Esophagus muscularis mucosa (tissue), 4 donors: Measurements from ENCODE around the gene GNAO1. TPM values are rescaled to one million over a fixed set of nuclear protein-coding genes. Genes with fewer than 3 reads are reported as not detected.
A peak's percentile ranks its signal among the peaks of the same experiment; 100 is the strongest.

Experiments
- DNase-seq: peaks from one replicate; pipeline ENCODE4 v3.0.0-alpha.2; 2017; ENCODE audit errors: extremely low spot score
- H3K27ac ChIP-seq, 4 donors: fragments of 200-600 bp; sonication (generic); replicated peaks in 1 of 4; 1 replicate in 3 of 4; 2 replicates in 1 of 4; pipeline ENCODE4 v1.5.1; 2016 to 2019; ENCODE audit warnings: mild to moderate bottlenecking in 1 of 4
- H3K27me3 ChIP-seq, 4 donors: fragments of 200-600 bp; sonication (generic); one replicate each; pipeline versions ENCODE4 v1.5.1 to v1.6.0; 2016 to 2019
- H3K36me3 ChIP-seq, 4 donors: fragments of 200-600 bp; sonication (generic); one replicate each; pipeline ENCODE4 v1.5.1; 2016 to 2019
- H3K4me1 ChIP-seq, 4 donors: fragments of 200-600 bp; sonication (generic); one replicate each; pipeline ENCODE4 v1.5.1; 2016 to 2019
- H3K4me3 ChIP-seq, 4 donors: fragments of 200-600 bp; sonication (generic); 1 replicate in 2 of 4; 2 replicates in 2 of 4; pipeline ENCODE4 v1.5.1; 2016 to 2019; ENCODE audit warnings: mild to moderate bottlenecking in 4 of 4, moderate library complexity in 1 of 4
- H3K9me3 ChIP-seq, 4 donors: fragments of 200-600 bp; sonication (generic); 1 replicate in 3 of 4; 2 replicates in 1 of 4; pipeline ENCODE4 v1.5.1; 2016 to 2019
- EP300 ChIP-seq: sonication (generic); formaldehyde crosslinking; IDR thresholded peaks from one replicate; pipeline ENCODE4 v1.6.1; 2017; ENCODE audit warnings: antibody characterized with exemption
- POLR2A ChIP-seq: fragments of 450-650 bp; IDR thresholded peaks from one replicate; pipeline ENCODE4 v1.6.1; 2017; ENCODE audit warnings: antibody characterized with exemption, moderate library complexity, mild to moderate bottlenecking, low read depth
- POLR2AphosphoS5 ChIP-seq, 2 donors: sonication (generic); formaldehyde crosslinking; IDR thresholded peaks; one replicate each; pipeline ENCODE4 v1.6.1; 2017; ENCODE audit warnings: antibody characterized with exemption in 2 of 2
- WGBS: methylation state at CpG from one replicate; pipeline ENCODE4 v1.1.5; 2018; 5-methylcytosine and 5-hydroxymethylcytosine counted together
- intact Hi-C: fragments of 100-400 bp; cut with DNase I; formaldehyde crosslinking; loops from one replicate; pipeline ENCODE4 v1.15.1; 2023
- total RNA-seq, 4 donors: library from RNA; depleted of rRNA; stranded (reverse); fragments of >200 nt; gene quantifications; one replicate each; pipeline versions ENCODE4 v1.1.0 to v1.2.1, GENCODE V29; 2016
- TF ChIP-seq, protein P1 (sequence below), 3 experiments: fragments of 200-600 bp in 2 of 3; fragments of 450-650 bp in 1 of 3; sonication (generic) in 2 of 3; IDR thresholded peaks; one replicate each; pipeline ENCODE4 v1.5.1; 2017 to 2019; ENCODE audit warnings: antibody characterized with exemption in 3 of 3, mild to moderate bottlenecking in 2 of 3, moderate library complexity in 1 of 3

GNAO1 gene
- total RNA-seq, 4 donors from 2014 or later, result 2.1 to 6.8 (median 3.3) TPM

DNA sequence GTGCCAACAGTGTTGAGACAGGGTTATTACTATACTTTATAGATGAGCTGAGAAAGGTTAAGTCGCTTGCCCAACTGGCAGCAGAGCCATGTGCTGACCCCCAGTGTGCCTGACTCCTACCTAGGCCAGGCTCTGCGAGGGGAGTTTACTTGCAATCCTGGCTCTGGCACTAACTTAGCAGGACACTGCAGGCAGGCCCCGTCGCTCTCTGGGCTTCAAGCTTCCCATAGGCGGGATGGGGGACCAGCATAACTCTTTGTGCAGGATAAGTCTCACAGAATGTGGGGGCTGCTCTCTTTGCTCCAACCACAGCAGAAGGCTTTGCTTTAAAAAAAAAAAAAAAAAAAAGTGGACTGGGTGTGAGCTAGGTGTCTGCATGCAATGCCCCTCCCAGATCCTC lies 102.7 kb downstream of the GNAO1 start:
- Histone ChIP-seq H3K27ac (no peak overlapping the region), H3K4me1 (peaks cover 11 to 31% (median 30%) of the 10 kb centered on the region in 4 donors), H3K36me3 (no peaks in the 10 kb centered on the region), H3K4me3 (no peak overlapping the region), H3K27me3 (no peaks in the 10 kb centered on the region), H3K9me3 (no peaks in the 10 kb centered on the region)
- no peak for DNase-seq
- intact Hi-C loops, result no loop called here
- 90% methylated on average over 5 of the region's 5 CpGs for WGBS
- TF ChIP-seq POLR2AphosphoS5 (IDR thresholded peaks at IDR 0.05), result no peak
- no peak for TF ChIP-seq EP300
- TF ChIP-seq POLR2A, result no peak
- TF ChIP-seq, protein P1, sequence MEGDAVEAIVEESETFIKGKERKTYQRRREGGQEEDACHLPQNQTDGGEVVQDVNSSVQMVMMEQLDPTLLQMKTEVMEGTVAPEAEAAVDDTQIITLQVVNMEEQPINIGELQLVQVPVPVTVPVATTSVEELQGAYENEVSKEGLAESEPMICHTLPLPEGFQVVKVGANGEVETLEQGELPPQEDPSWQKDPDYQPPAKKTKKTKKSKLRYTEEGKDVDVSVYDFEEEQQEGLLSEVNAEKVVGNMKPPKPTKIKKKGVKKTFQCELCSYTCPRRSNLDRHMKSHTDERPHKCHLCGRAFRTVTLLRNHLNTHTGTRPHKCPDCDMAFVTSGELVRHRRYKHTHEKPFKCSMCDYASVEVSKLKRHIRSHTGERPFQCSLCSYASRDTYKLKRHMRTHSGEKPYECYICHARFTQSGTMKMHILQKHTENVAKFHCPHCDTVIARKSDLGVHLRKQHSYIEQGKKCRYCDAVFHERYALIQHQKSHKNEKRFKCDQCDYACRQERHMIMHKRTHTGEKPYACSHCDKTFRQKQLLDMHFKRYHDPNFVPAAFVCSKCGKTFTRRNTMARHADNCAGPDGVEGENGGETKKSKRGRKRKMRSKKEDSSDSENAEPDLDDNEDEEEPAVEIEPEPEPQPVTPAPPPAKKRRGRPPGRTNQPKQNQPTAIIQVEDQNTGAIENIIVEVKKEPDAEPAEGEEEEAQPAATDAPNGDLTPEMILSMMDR (IDR thresholded peaks at IDR 0.05), result no peak

DNA sequence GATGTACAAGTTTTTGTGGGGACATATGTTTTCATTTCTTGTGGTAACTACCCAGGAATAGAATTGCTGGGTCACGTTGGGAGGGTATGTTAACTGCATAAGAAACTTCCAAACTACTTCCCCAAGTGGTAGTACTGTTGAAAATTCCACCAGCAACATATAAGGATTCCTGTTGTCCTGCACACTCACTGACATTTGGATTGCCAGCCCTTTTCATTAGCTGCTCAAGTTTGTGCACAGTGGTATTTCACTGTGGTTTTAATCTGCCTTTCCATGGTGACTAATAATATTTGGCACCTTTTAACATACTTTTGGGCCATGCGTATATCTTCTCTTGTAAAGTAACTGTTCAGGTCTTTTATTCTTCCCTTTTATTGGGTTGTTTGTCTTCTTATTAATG lies 103.3 kb downstream of the GNAO1 start:
- no peaks in the 10 kb centered on the region for H3K27me3 ChIP-seq
- peaks cover 11 to 36% (median 36%) of the 10 kb centered on the region in 4 donors for H3K4me1 ChIP-seq
- TF ChIP-seq, protein P1 (IDR thresholded peaks at IDR 0.05), result no peak
- TF ChIP-seq POLR2AphosphoS5 (IDR thresholded peaks at IDR 0.05) (no peak), POLR2A (no peak), EP300 (no peak)
- WGBS, result 34% methylated on average over 2 of the region's 2 CpGs
- peak overlapping the region in 1 of 4 donors; percentile 32 for H3K27ac ChIP-seq
- no peaks in the 10 kb centered on the region for H3K36me3 ChIP-seq
- H3K9me3 ChIP-seq, result no peaks in the 10 kb centered on the region
- DNase-seq, result no peak
- intact Hi-C loops, result no loop called here
- no peak overlapping the region for H3K4me3 ChIP-seq

DNA sequence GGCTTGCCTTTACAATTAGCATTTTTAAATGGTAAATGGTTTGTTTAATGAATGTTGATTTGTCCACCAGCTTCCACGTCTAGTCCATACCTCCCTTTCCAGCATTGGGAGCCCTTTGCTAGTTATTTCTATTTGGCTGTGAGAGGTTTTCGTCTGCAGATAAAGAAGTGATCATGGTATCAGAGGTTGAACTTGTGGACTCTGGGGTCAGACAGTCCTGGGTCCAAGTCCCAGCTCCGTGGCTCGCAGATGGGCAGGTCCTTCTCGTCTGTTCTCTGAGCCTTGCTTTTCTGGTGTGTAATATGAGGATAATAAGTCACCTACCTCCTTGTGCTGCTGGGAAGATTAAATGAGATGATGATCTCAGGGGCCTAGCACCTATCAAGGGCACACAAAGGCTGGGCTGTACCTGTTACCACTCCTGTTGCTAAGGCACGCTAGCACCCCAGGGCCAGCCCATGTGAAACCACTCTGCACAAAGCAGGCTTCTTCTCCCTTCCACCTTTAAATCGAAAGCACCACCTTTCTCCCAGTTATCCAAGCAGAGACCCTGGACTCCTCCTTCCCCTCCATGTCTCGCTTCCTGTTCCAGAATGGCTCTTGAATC lies 103.9 kb downstream of the GNAO1 start:
- no peaks in the 10 kb centered on the region for H3K27me3 ChIP-seq
- H3K27ac ChIP-seq, result peak overlapping the region in 1 of 4 donors; percentile 32
- no peaks in the 10 kb centered on the region for H3K36me3 ChIP-seq
- no peaks in the 10 kb centered on the region for H3K9me3 ChIP-seq
- peaks cover 11 to 39% (median 36%) of the 10 kb centered on the region in 4 donors for H3K4me1 ChIP-seq
- no peak overlapping the region for H3K4me3 ChIP-seq
- intact Hi-C loops, result no loop called here
- TF ChIP-seq EP300 (no peak), POLR2AphosphoS5 (IDR thresholded peaks at IDR 0.05) (no peak), POLR2A (no peak)
- TF ChIP-seq, protein P1 (IDR thresholded peaks at IDR 0.05), result no peak
- WGBS, result 82% methylated on average over 8 of the region's 8 CpGs
- no peak for DNase-seq

DNA sequence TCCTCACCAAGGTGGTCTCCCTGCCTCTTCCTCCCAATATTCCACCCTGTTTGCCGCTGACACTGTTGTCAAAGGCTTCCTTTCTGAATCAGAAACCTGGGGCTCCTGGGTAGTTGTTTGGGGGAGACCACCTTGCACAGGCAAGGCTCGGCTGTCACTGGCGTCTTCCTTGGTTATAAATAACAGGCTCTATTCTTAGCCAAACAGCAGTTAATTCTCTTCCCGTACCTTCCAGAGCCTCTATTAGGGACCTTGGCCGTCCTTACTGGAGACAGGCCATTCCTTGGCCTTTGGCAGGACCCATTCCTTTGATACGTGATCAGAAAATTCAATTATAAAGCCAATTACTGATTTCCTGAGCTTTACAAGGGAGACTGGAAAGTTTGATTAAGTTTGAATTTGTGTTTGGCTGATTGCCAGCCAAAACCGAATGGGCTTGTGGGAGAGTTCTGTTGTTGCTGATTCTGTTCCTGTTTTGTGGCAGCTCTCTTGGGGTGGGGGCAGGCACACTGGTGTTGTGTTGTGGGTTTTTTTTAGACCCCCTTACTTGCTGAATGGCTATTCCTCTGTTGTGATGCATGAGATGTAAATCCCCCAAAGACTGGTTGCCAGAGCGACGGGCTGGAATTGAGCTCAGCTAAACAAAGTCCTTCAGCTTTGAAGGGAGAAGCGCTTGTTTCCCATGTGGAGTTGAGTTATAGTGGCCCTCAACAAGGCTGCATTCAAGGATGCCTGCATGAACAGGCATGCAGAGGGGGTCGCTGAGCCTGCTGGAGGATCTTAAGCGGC lies 104.6 kb downstream of the GNAO1 start:
- Histone ChIP-seq H3K4me1 (peaks cover 14 to 41% (median 36%) of the 10 kb centered on the region in 4 donors), H3K36me3 (no peaks in the 10 kb centered on the region), H3K4me3 (no peak overlapping the region), H3K9me3 (no peaks in the 10 kb centered on the region), H3K27ac (no peak overlapping the region), H3K27me3 (no peaks in the 10 kb centered on the region)
- intact Hi-C loops, result no loop called here
- 56% methylated on average over 10 of the region's 12 CpGs for WGBS
- TF ChIP-seq EP300, result no peak
- no peak for TF ChIP-seq POLR2AphosphoS5 (IDR thresholded peaks at IDR 0.05)
- TF ChIP-seq, protein P1 (IDR thresholded peaks at IDR 0.05), result no peak
- TF ChIP-seq POLR2A, result no peak
- DNase-seq, result no peak
